Nephron (organoid): ENCODE measurements around the gene ERN2.

Experiments used
- H3K27ac Mint-ChIP-seq, 3 experiments: 2 replicates each; pipeline ENCODE4 v1.8.0; 2020; ENCODE audit warnings: mixed read lengths in 3 of 3, mild to moderate bottlenecking in 2 of 3, moderate library complexity in 1 of 3
- H3K27me3 Mint-ChIP-seq: 2 replicates; pipeline ENCODE4 v1.8.0; 2021; ENCODE audit warnings: low read depth, mild to moderate bottlenecking, moderate library complexity, mixed read lengths
- H3K36me3 Mint-ChIP-seq: 2 replicates; pipeline ENCODE4 v1.8.0; 2020; ENCODE audit warnings: low read depth, mixed read lengths
- H3K4me1 Mint-ChIP-seq: 2 replicates; pipeline ENCODE4 v1.8.0; 2020; ENCODE audit warnings: mixed read lengths
- H3K4me3 Mint-ChIP-seq, 3 experiments: 2 replicates each; pipeline ENCODE4 v1.8.0; 2020; ENCODE audit warnings: mild to moderate bottlenecking in 3 of 3, mixed read lengths in 3 of 3, moderate library complexity in 2 of 3
- H3K9me3 Mint-ChIP-seq: 2 replicates; pipeline ENCODE4 v1.8.0; 2020; ENCODE audit warnings: mixed read lengths
- CTCF ChIP-seq, 3 experiments: fragments of 200-600 bp; sonication (generic); IDR thresholded peaks; one replicate each; pipeline ENCODE4 v1.5.0; 2021; ENCODE audit warnings: antibody characterized with exemption in 3 of 3; ENCODE audit not compliant: unreplicated experiment in 3 of 3

The ERN2 gene

GRCh38 chr16:23710008-23710407, 3.0 kb downstream of the ERN2 start:
- Mint-ChIP-seq H3K36me3 (no peaks in the 10 kb centered on the region), H3K4me1 (no peaks in the 10 kb centered on the region), H3K27ac (no peak overlapping the region), H3K27me3 (peaks cover 75% of the 10 kb centered on the region), H3K9me3 (no peaks in the 10 kb centered on the region), H3K4me3 (no peak overlapping the region)
- TF ChIP-seq CTCF (IDR thresholded peaks at IDR 0.05; ENCODE audit: unreplicated experiment in 3 of 3): no peak

- H3K27me3 Mint-ChIP-seq: peaks cover 74% of the 10 kb centered on the region
- TF ChIP-seq CTCF (IDR thresholded peaks at IDR 0.05; ENCODE audit: unreplicated experiment in 3 of 3): no peak
- H3K9me3 Mint-ChIP-seq: no peaks in the 10 kb centered on the region
- no peaks in the 10 kb centered on the region for H3K36me3 Mint-ChIP-seq
- H3K4me3 Mint-ChIP-seq: no peak overlapping the region
- no peaks in the 10 kb centered on the region for H3K4me1 Mint-ChIP-seq
- H3K27ac Mint-ChIP-seq: no peak overlapping the region
Measured at GRCh38 chr16:23709536-23709935, 3.5 kb downstream of the ERN2 start.

DNA sequence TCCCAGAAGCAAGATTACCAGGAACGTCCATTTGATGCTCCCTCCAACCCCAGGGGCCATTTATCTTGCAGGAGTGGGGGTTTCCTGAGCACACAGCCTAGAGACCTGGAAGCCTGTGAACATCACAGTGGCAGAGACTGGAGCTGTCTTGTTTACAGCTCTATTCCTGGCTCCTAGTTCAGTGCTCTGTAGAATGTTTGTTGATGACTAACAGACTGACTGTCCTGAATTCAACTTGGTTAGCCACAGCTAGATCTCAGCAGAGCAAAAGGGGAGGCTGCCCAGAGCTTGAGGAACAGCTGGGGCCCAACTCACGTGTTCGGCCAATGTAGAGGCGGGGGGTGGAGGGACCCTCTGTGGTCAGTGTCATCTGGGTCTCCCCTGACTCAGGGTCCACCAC, 6.6 kb downstream of the ERN2 start:
- H3K27me3 Mint-ChIP-seq: peaks cover 53% of the 10 kb centered on the region
- H3K4me1 Mint-ChIP-seq: no peaks in the 10 kb centered on the region
- no peak overlapping the region for H3K27ac Mint-ChIP-seq
- peaks cover 7% of the 10 kb centered on the region for H3K9me3 Mint-ChIP-seq
- H3K36me3 Mint-ChIP-seq: no peaks in the 10 kb centered on the region
- no peak for TF ChIP-seq CTCF (IDR thresholded peaks at IDR 0.05; ENCODE audit: unreplicated experiment in 3 of 3)
- no peak overlapping the region for H3K4me3 Mint-ChIP-seq

- H3K4me1 Mint-ChIP-seq: no peaks in the 10 kb centered on the region
- TF ChIP-seq CTCF (IDR thresholded peaks at IDR 0.05; ENCODE audit: unreplicated experiment in 3 of 3): no peak
- H3K36me3 Mint-ChIP-seq: no peaks in the 10 kb centered on the region
- peaks cover 46% of the 10 kb centered on the region for H3K27me3 Mint-ChIP-seq
- no peak overlapping the region for H3K27ac Mint-ChIP-seq
- H3K4me3 Mint-ChIP-seq: no peak overlapping the region
- peaks cover 7% of the 10 kb centered on the region for H3K9me3 Mint-ChIP-seq
Measured at GRCh38 chr16:23705517-23705902, 7.5 kb downstream of the ERN2 start.

- Mint-ChIP-seq H3K4me3 (no peak overlapping the region), H3K9me3 (peaks cover 7% of the 10 kb centered on the region), H3K36me3 (no peaks in the 10 kb centered on the region), H3K27me3 (peaks cover 42% of the 10 kb centered on the region), H3K27ac (no peak overlapping the region), H3K4me1 (no peaks in the 10 kb centered on the region)
- no peak for TF ChIP-seq CTCF (IDR thresholded peaks at IDR 0.05; ENCODE audit: unreplicated experiment in 3 of 3)
Measured at GRCh38 chr16:23704772-23705516, 8.1 kb downstream of the ERN2 start.

GRCh38 chr16:23702951-23703350, 10.1 kb downstream of the ERN2 start:
- TF ChIP-seq CTCF (IDR thresholded peaks at IDR 0.05; ENCODE audit: unreplicated experiment in 3 of 3): no peak
- H3K27ac Mint-ChIP-seq: no peak overlapping the region
- peaks cover 34% of the 10 kb centered on the region for H3K27me3 Mint-ChIP-seq
- H3K9me3 Mint-ChIP-seq: peaks cover 7% of the 10 kb centered on the region
- H3K4me1 Mint-ChIP-seq: no peaks in the 10 kb centered on the region
- H3K4me3 Mint-ChIP-seq: no peak overlapping the region
- no peaks in the 10 kb centered on the region for H3K36me3 Mint-ChIP-seq
